Germinal center (tissue), 1 donor: Measurements from ENCODE around the gene THOP1.

Experiments used
- DNase-seq: peaks from one replicate; pipeline ENCODE4 v3.0.0; 2012; ENCODE audit warnings: mixed read lengths, low spot score

The THOP1 gene

DNA sequence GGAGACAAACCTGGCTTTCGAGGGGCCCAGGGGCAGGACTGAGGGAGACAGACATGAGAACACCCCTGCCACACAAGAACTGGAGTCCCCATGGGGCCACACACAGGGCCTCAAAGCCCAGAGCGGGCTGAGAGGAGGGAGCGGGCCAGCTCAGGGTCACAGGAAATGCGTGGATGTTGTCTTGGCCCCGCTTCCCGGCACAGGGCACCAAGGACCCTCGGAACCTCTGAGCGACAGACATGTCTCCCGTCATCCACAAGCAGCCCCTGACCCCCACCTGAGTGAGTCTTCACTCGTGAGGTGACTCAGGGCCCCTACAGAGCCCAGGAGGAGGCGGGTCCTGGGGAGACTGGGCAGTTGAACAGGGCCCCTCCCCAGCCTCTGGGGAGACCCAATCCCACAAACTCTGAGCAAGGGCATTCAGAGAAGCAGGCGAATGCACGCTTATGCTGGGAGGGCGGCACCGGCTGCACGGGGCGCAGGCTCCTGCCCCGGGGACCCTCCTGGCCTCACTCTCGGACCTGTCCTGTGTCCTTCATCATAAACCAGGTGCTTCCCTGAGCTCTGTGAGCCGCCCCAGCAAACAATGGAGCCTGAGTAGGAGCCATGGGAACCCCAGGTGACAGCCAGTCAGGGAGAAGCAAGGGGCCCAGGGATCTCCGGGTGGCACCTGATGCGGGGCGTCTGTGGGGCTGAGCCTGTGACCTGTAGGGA, 22.4 kb upstream of the THOP1 start:
- no peak for DNase-seq

DNA sequence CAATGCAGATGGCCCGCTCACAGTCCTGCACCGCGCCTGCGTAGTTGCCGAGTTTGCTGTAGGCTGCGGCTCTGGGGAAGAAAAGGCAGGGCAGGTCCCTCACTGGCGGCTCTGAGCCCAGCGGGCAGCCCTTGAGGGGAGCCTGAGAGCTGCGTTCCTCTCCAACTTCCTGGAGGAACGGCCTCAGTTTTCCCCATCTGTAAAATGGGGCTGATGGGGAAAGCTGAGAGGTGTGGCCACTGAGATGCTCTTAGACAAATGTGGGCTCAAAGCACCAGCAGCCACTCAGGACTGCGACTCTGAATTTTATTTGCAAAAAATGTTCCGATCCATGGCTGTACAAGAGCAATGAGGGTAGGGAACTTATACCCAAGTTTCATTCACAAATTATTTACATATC, 21.6 kb upstream of the THOP1 start:
- no peak for DNase-seq

DNA sequence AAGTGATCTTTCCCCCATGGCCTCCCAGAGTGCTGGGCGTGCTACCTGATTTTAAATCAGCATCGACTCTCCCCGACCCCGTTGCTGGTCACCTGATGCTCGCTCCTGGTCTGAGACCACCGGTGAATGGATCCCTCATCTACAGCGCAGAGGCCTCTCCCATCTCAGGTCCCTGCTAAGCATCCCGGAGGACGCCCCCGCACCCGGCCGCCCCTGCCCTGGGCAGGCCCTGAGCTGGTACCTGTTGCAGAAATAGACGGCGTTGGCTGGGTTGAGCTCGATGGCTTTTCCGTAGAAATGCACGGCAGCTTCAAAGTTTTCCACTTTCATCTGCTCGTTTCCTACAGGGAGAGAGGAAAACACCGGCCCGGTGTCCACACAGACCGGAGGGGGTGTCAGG, 20.4 kb upstream of the THOP1 start:
- no peak for DNase-seq

DNA sequence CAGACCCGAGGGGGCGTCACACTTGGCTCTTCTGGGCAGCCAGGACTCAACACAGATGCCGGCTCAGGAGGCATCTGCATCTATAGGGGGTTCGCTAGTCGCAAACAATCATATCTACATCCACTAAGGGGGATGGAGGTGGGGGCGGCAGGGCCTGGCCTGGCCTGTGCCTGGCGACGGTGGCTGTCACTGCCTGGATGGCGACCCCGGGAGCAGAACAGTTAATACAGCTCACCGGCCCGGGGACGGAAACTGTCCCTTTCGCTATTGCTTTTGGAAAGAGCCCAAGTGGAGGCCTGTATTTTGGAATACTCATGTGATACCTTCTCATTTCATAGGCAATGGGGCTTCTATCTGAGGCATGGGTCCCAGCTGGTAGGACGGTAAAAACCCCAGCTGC, 19.9 kb upstream of the THOP1 start:
- no peak for DNase-seq

GRCh38 chr19:2766594-2767372, 18.5 kb upstream of the THOP1 start:
- DNase-seq: no peak

DNA sequence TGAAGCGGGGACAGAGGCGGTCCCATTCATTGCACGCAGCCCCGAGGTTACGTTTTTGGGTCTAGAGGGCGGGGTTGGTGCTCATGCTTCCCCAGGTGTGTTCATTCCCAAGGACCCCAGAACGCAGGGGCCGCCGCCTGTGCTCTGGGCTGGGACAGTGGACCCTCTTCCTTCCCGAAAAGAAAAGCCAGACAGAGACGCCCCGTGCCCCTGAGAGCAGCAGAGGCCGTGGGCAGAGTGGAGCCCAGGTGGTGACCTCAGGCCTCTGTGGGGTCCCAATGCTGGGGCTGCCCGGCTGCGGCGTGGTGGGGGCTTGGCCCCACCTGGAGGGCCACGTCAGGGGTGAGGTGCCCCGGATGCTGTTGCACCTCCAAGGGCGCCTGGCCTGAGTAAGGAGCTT, 17.6 kb upstream of the THOP1 start:
- DNase-seq: no peak

DNA sequence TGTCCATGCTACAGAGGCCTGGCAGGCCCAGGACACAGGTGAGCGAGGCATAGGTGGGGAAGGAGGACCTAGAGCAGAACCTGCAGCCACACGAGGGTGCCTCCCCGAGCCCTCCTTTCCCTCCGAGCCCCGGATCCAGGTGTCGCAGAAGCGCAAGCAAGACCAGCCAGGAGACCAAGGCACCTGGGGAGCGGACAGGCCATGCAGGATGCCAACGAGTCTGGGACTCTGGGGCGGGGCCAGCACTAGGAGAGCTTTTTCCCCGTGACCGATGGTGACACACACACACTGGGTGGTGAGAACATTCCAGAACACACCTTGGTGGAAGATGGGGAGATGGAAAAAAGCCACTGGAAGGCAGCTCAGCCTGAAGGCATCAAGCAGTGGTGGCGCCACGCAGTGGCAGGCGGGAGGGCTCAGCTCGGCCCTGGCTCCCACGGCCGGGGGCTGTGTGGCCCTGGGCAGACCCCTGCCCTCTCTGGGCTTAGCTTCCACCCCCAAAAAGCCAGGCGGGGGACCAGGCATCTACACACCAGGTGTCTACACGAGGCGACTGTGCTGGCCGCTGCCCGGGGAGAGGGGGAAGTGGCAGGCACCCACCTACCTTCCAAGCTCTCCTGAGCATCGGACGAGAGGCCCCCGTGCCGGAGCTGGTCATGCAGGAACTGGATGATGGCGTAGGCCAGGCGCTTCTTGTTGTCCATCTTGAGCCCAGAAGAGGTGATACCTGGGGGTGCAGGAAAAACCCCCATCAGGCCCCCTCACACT, 16.8 kb upstream of the THOP1 start:
- DNase-seq: no peak

DNA sequence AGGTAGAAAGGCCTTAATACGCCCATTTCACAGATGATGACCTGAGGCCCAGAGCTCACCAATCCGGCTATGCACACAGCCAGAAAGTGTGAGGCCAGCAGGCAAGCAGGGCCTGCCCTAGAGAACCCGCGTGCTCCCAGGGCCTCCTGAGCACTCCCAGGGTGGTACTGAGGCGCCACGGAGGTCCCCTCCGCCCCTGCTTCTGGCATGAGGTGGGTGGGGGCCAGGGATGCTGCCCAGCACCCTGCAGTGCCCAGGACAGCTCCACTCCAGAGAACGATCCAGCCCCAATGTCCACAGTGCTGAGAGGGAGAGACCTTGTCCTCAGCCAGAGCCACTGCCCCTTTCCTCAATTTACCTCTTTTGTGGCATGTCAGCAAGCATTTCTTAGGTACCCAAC, 16.1 kb upstream of the THOP1 start:
- no peak for DNase-seq

DNA sequence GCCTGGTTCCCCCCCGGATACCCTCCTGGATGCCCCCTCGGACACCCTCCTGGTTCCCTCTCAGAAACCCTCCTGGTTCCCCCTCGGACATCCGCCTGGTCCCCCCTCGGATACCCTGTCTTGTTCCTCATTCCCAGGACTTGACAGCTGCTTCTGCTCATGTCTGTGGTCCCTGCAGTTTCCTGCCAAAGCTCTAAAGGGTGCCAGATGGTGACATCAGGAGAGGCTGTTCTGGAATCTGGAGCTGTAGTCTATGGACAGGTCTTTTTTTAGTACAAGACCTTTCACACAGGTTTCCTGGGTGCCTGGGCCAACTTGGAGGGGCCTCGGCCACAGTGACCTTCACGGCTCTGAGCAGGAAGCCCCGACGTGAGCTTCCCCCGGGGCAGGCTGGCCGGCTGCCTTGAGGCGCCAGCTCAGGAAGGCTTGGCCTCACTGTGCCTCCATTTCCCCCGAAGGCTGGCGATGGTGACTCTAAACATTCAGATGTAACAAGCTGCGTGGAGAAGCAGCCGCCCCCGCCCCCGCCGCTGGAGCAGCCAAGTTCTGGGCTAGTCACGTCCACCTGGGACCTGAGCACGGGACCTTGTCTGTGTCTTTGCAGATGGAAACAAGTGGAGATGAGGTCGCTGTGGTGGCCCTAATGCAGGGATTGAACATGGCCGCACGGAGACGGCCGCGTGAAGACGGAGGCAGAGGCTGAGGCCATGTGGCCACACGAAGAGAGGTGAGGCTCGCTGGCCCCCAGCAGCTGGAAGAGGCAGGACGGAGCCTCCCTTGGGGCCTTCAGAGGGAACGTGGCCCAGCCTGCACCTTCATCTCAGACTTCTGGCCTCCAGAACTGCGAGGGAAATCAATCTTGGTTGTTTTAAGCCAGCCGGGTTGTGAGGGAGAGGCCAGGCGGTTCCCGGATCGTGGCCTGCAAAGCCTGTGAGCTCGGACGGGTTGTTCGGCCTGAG, 15.0 kb upstream of the THOP1 start:
- no peak for DNase-seq

DNA sequence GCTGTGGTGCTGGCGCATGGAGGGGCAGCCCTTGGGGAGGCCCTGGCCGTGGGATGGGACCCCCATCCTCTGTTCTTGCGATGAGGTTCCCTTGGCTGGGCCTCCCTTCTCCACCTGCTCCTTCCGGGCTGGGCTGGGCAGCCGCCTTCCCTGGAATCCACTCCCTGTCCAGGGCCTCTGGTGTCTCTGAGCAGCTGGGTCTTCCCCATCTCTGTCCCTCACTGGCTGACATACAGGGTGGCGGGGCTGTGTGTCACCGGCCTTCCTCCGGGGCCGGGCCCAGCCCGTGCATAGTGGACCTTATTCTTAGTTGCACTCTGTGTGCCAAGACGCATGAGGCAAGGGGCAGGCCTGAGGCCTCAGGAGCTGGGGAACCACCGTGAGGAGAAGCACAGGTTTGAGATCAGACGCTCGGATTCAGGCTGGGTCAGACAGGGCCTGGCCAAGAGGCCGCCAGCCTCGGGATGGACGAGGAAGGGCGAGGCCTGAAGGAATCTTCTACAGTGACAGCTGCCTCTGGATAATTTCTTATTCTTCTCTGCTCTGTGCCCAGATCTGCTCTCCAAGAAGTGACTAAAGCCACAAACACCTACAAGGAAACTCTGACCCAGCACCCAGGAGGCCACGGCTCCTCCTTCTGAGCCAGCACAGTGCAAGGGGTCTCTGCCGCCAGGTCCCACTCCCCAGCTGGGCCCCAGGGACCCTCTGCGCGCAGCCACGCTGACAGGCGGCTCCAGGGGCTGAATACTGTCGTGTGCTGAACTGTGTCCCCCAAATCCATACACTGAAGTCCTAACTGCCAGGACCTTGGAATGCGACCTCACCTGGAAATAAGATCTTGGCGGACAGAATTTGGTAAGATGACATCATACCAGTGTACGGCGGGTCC, 13.3 kb upstream of the THOP1 start:
- DNase-seq: no peak

- DNase-seq: peak; percentile 40
These were observed 11.1 kb upstream of the THOP1 start for GRCh38 chr19:2774083-2774679.

DNA sequence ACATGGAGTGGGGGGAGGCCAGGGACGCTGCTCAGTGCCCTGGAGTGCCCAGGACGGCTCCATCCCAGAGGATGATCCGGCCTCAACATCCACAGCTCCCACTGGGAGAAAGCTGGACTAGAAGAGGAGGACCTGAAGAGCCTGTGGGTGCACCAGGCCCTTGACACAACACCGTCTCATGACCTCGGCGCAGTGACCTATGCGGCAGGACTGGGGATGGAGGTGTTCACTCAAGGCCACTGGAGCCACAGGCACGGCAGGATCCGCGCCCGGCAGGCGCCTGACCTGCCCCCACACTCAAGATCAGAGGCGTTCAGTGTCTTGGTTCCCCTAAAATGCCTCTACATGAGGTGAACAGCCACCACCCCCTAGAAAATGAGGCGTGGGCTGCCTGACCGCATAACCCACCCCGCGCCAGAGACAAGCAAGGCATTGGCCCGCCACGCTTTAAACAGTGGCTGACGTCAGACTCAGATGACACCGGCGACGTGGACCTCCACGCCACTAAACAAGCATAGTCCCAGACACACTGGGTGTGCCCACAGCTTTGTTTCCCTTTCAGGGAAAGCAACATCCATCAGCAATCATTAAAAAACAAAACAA, 10.2 kb upstream of the THOP1 start:
- no peak for DNase-seq

GRCh38 chr19:2775556-2776430, 9.5 kb upstream of the THOP1 start:
- DNase-seq: no peak

GRCh38 chr19:2777952-2778683, 7.2 kb upstream of the THOP1 start:
- no peak for DNase-seq

- no peak for DNase-seq
These were observed 6.1 kb upstream of the THOP1 start for GRCh38 chr19:2779121-2779740.

DNA sequence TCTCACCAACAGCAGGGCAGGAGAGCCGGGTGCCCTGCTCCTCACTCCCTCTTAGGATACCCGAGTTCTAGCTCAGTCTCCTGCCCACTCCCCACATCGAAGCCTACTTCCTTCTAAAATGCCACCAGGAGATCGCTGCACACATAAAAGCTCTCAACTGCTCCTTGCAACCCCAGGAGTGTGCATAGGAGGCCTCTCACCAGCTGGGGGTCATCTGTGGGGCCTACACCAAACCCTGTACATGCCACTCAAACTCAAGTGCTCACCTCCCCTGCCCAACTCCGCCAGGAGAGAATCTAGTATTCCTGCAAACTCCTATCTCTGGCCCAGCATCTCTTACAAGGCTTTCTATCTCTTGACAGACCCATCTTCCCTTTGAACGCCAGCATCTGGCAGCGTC, 5.0 kb upstream of the THOP1 start:
- DNase-seq: no peak

DNA sequence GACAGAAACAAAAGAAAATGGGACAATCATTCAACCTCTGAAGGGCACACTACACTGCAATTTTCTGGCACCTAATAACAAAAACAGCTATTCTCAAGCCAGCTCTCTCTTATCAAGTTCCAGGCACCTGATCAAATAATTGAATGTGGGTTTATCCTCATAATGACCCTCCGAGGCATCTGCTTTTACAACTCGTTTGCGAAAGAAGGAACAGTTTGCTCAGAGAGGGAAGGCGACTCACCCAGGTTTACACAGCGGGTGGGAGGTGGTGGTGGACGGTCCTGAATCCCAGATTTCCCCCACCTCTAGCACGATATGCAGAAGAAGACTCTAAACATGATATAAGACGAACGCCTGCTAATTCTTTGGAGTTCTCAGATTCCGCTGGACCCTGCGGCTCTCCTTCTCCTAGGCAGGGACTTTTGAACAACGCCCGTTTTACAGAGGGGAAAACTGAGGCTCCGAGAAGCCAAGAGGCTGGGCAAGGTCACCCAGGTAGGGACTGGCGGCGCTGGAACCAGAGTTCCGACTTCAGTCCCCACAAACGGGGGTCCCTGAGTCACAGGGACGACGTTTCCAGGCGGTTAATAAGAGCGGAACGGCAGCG, 2.9 kb upstream of the THOP1 start:
- no peak for DNase-seq
